ENCODE results near the gene ADAMTSL5.
A peak's percentile ranks its signal among the peaks of the same experiment; 100 is the strongest.
"Not testable (repeated sequence)": the region's sequence is repeated elsewhere in the genome, so short reads cannot be mapped to it uniquely, and the experiment has no call there.

ADAMTSL5 gene

GRCh38 chr19:1481893-1482360 is 30.9 kb downstream of the ADAMTSL5 start:
- DNase-seq (ENCODE audit: low spot score), result no peak

DNA sequence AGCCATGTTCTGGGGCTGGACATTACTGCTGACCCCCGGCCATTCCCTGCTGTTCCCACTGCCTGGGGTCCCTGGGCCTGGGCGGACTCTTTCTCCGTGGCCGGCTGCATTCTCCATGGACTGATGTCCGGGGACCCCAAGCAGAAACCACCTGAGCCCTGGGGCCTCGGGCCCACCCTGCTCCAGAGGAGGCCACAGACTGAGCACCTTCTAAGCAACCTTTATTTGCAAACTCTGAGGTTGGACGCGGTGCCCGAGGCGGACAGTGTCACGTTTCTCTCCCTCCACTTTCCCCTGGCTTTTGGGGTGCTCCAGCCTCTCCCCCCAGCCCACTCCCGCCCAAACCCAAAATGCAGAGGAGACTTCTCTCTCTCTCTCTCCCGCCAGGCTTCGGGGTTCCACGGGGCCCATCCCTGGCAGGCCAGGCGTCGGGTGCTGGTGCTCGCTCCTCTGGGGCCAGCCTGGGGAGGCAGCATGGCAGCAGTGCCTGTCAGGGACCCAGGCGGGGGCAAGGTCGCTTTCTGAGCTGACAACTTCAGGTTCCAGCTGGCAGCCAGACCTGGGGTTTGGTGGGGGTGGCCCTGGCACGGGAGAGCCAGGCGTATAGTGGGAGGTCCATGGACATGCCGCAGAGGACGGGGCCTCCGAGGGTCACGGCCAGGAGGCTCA is 31.5 kb downstream of the ADAMTSL5 start:
- DNase-seq (ENCODE audit: low spot score), result no peak

DNA sequence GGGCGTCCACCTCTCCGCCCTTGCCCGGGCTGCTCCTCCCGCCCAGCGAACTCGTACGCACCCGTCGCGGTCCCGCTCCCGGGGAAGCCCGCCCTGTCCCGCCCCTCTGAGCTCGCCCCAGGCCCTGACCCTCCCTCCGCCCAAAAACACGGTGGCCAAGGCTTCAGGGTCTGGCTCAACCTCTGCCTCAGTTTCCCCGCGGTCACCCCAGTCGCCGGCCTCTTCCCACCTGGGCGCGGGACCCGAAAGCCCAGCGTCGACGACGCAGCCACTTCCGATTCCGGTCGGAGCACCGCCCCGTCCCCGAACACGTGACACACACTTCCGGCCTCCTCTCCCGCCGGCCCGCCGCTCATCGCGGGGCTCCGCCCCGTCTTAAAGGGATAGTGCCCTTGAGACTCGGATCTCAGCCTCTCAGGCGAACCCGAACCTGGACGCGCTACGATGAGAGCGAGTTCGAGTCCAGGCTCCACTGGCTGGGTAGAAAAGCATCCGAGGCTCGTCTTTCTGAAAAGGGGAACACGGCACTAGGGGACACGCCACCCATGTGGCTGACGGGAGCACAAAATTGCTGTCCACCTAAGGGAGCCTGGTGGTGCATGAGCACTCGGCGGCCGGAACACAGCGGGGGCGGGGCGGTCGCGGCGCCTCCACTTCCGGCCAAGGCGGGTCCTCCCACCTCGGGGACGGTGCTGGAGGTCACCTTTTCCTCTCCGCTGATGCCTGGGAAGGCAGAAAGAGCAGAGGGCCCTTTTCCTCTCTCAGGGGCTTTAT is 33.7 kb downstream of the ADAMTSL5 start, which contains the start of gene C19orf25:
C19orf25 (minus strand) TSS at position 282 of the 774 bp plus-strand sequence. CDS start 312 bp downstream, outside the sequence.
- peak; percentile 97 for DNase-seq (ENCODE audit: low spot score)

- DNase-seq (ENCODE audit: low spot score), result not testable (repeated sequence)
Measured at GRCh38 chr19:1477056-1477455, 35.8 kb downstream of the ADAMTSL5 start.

DNA sequence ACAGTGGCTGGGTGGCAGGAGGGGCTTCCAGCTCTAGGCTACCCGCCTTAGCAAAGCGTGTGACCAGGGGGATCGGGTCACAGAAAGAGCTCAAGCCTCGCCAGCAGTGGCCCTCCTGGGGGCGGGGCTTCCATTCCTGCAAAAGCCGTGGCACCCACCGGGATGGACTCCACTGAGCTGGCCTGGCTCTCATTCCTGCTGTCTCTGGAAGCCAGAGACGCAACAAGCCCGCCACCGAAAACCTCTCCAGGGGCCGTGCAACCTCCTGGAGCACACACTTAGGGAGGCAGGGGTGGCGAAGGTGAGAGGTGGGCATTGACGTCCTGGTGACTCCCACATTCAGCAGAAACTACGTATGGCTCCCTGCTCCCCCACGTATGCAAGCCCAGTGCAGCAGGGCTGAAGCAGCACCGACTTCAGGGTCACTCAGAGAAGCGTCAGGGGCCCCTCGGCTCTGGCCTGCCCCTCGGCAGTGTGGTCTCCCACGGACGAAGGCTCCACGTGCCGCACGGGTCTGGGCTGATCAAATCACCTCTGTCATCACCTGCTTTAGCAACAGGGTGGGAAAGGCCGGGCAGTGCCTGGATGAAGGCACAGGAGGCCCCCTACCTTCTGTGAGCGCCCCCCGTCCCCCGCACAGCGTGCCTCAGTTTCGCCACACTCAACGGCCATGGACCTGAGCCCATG is 36.9 kb downstream of the ADAMTSL5 start:
- no peak for DNase-seq (ENCODE audit: low spot score)

DNA sequence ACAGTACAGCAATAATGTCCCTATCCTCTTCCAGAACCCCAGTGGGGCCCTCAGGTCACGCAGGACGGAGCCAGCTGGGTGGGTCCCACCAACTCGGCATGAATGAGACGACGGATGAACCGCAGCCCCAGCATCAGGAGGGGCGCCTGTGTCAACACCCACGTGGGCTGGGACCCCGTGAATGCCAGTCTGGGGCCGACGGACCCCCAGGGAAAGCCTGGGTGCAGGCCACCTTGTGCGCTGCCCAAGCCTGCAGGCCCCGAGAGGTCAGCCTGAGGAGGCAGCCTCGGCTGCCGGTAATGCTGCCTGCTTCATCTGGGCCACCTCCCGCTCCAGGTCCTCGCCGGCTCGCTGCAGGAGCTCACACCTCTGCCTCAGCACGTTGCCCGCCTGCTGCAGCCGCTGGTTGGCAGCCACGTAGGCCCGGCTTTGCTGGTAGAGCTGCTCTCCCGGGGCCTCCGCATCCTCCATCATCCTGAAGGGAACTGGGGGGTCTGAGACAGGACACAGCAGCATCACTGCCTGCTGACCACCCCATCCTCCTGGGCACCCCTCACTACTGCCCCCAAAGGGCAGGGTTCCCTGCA is 38.0 kb downstream of the ADAMTSL5 start:
- no peak for DNase-seq (ENCODE audit: low spot score)

DNA sequence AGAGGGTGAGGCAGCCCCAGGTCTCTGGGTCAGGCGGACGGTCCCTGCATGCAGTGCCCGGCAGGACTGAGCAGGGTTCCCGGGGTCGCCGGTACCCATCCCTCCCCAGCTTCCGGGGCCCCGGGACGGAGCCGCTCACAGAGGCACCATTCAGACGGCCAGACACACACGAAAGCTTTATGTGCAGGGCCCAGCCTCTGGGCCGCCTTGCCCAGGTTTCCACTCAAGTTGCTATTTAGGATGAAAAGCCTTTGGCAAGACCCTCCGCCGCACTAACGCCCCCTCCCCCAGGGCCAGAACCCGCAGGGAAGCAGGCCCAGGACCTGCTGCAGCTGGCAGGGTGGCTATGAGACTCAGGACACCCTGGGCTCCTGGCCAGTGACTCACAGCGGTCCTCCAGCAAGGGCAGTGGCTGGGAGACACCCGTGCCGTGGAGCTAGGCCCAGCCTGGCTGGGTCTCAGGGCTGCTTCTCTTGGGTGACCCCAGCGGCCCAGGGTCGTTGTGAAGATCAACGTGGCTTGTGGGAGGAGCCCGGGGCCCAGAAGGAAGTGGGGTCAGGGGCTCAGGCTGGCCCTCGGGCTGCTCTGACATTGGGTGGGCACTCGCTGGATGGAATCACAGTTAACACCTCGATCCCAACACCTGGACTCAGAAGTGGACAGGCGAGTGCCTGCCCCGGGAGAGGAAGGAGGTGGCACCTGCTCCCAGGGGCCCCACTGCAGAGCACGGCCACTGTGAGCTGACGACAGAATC is 38.6 kb downstream of the ADAMTSL5 start:
- DNase-seq (ENCODE audit: low spot score), result no peak

DNA sequence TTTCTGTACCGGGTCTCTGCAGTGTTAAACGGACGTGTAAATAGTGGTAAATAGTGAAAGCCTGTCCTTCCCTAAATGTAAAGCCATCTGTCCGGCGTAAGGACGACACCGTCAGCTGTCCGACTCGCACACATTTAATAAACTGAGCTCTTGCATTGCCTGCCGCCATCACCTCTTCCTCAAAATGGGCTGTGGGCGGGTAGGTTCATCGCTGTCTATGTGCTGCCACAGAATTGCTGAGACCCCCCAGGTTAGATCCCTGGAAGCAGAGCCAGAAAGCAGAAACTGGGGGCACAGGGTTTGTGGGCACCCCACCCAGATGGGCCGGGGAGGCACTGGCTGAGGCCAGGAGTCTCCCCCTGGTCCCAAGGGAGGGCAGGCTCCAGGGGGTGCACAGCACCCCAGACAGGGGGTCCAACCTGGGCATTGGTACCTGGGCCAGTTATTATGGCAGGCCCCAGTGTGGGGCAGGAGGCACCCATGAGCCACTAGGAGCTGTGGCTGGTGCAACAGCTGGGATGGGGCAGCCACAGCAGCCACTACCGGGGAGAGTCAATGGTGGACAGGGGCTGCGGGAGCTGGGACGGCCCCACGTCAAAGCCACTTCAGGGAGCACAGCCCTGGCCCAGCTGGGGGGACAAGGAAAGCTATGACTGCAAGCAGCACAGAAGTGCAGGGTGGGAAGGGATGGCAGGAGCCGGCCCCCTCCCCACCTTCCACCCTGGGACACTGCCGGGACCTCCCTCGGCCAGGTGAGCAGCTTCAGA is 39.6 kb downstream of the ADAMTSL5 start:
- DNase-seq (ENCODE audit: low spot score), result no peak

DNA sequence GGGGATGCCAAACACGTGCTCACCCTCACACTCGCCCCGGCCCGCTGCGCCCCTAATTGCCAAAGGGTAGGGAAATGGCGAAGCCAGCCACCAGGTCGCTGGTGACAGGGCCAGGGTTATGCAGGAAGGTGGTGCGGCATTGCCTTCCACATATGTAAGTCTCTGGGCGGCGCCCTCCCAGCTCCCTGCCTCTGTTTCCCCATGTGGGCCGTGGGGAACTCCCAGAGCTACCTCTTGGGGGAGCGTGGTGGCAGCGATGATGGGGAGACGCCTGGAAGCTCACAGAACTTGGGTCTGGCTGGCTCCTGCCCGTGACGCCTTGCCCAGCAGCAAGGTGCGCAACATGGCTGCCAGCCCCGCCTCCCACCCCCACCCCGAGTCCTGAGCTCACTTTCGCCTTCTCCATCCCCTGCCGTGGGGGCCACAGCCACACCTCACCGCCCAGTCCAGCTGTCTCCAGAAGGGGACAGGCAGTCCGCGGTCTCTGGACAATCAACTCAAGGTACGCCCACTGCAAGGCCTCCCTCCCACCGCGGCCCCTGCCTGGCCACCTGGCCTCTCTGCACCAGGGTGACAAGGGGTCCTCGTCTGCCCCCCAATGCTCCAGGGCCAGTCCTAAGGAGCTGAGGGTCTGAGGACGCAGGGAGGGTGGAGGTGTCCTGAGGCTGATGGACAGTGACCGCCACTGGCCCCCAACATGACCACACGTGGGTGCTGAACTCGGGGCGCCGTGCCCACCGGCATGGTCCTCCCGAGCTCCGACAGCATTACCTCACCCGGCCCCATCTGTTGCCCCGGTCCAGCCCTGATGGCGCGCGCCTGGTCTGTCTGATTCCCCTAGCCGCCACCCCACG is 40.4 kb downstream of the ADAMTSL5 start:
- DNase-seq (ENCODE audit: low spot score), result no peak

- no peak for DNase-seq (ENCODE audit: low spot score)
Measured at GRCh38 chr19:1471515-1472160, 41.2 kb downstream of the ADAMTSL5 start.

DNA sequence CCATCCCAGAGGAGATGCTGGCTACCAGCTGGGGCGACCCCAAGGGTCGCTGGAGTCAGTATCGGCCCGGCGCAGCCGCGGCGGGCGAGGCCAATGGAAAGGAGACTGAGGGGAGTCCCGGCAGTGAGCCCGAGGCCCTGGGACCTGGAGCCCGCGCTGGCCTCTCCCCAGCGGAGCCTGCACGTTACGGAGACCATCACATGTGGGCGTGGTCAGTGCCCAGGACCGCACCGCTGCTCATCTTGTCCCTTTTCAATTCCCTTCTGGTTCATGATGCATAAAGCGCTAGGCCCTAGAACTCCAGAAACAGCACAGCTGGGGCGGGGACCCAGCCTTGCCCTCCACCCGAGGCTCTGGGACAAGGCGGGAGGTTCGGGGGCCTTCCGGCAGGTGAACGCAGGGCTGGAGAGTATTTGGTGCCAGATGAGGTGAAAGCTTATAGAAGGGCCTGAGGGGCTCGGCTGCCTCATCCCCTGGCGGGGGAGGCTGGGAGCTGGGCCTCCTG is 41.8 kb downstream of the ADAMTSL5 start:
- peak; percentile 80 for DNase-seq (ENCODE audit: low spot score)

GRCh38 chr19:1470305-1471009 is 42.4 kb downstream of the ADAMTSL5 start:
- peak; percentile 83 for DNase-seq (ENCODE audit: low spot score)

- DNase-seq (ENCODE audit: low spot score), result no peak
Measured at GRCh38 chr19:1470055-1470304, 42.8 kb downstream of the ADAMTSL5 start.

- no peak for DNase-seq (ENCODE audit: low spot score)
Measured at GRCh38 chr19:1469255-1470054, 43.4 kb downstream of the ADAMTSL5 start.

DNA sequence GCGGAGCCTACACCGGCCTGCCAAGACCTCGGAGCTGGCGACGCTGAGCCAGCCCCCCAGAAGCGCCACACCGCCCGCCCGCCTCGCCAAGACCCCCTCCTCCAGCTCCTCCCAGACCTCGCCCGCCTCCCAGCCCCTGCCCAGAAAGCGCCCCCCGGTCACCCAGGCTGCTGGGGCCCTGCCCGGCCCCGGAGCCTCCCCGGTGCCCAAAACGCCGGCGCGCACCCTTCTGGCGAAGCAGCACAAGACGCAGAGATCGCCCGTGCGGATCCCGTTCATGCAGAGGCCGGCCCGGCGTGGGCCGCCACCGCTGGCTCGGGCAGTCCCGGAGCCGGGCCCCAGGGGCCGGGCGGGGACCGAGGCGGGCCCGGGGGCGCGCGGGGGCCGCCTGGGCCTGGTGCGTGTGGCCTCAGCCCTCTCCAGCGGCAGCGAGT is 44.0 kb downstream of the ADAMTSL5 start:
- DNase-seq (ENCODE audit: low spot score), result peak; percentile 73

GRCh38 chr19:1468274-1468820 is 44.5 kb downstream of the ADAMTSL5 start:
- no peak for DNase-seq (ENCODE audit: low spot score)

GRCh38 chr19:1467490-1468273 is 45.1 kb downstream of the ADAMTSL5 start:
- peak; percentile 68 for DNase-seq (ENCODE audit: low spot score)
